GM12891 (cell line): ENCODE results near the gene SMG9.

ENCODE experiments used
- PAX5 ChIP-seq: IDR thresholded peaks from 2 replicates; pipeline ENCODE4 v1.6.1; 2011; ENCODE audit warnings: low read length, moderate library complexity, mild to moderate bottlenecking; ENCODE audit not compliant: insufficient read depth, severe bottlenecking
- POLR2A ChIP-seq: IDR thresholded peaks from 2 replicates; pipeline ENCODE4 v1.6.1; 2011; ENCODE audit warnings: low read depth, low read length, control low read depth
- POLR2AphosphoS5 ChIP-seq: IDR thresholded peaks from 2 replicates; pipeline ENCODE4 v1.6.1; 2011; ENCODE audit warnings: low read depth, low read length, control low read depth
- POU2F2 ChIP-seq: IDR thresholded peaks from 2 replicates; pipeline ENCODE4 v1.6.1; 2011; ENCODE audit warnings: low read depth, mild to moderate bottlenecking, control low read depth, low read length, moderate library complexity

DNA sequence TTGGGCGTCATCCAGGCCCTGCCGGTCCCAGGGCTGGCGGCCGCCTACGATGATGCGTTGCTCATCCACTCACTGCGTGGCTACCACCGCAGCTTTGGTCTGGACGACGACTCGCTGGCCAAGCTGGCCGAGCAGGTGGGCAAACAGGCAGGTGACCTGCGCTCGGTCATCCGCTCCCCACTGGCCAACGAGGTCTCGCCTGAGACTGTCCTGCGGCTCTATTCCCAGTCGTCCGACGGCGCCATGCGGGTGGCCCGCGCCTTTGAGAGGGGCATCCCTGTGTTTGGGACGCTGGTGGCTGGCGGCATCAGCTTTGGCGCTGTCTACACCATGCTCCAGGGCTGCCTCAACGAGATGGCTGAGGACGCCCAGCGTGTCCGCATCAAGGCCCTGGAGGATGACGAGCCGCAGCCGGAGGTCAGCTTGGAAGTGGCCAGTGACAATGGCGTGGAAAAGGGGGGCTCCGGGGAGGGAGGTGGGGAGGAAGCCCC is 35.3 kb downstream of the SMG9 start:
- TF ChIP-seq POLR2A = no peak
- TF ChIP-seq POLR2AphosphoS5 = no peak
- no peak for TF ChIP-seq POU2F2
- TF ChIP-seq PAX5 = no peak
